ENCODE data around the gene KCNK5. TPM values are rescaled to one million over a fixed set of nuclear protein-coding genes. Genes with fewer than 3 reads are reported as not detected.
A peak's percentile ranks its signal among the peaks of the same experiment; 100 is the strongest.

Gene KCNK5
- total and polyA plus RNA-seq, 2 of the 8 experiments (the other 6 are each of a cell fraction or from before 2014, with no cell fraction given), result 20.9 to 44.3 TPM

DNA sequence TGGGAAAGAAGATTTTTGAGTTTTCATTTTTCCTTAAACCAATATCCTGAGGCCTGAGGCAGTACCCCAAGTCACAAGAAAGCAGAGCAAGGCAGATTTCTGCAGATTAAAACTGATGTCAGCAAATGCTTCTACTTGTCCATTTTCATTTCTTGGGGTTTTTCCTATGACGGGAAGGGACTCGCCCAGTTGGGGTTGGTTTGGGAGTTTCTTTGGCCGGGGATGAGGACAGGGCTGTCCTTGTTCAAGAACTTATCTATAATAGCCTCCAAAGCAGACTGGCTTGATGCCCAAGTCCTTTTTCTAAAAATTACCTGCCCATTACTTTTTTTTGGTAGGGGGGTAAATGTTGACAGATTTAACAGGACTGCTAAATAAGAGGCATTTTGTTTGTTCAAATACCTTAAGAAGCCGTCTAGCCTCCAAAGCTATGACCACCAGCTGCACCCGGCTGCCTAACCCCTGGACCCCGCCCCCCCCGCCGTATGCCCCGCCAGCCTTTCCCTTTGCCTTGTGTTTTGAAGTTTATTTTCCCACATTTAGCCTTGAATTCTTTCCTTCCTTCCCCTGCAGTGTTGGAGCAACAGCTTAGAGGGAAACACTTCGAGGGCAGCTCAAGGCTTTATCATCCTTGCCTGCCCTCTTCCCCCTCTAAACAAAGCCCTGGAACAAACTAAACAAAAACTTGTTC is 2.5 kb downstream of the KCNK5 start:
- no peak overlapping the region for H3K18ac ChIP-seq (ENCODE audit: extremely low read depth, low read length)
- peak overlapping the region; percentile 63 to 88 (median 76); a peak in 6 of 8 replicates for H3K4me3 ChIP-seq (ENCODE audit: extremely low read depth in 1 of 4, insufficient read depth in 2 of 4, low read depth in 3 of 4, low read length in 4 of 4)
- H3K9me3 ChIP-seq (ENCODE audit: insufficient read depth in 2 of 2, low read depth in 1 of 2, low read length in 1 of 2), result no peaks in the 10 kb centered on the region
- H2AFZ ChIP-seq (ENCODE audit: low read length), result no peak overlapping the region
- no peak overlapping the region for H2BK20ac ChIP-seq (ENCODE audit: low read length)
- WGBS, 2 experiments (ENCODE audit: extremely low coverage in 1 of 2, insufficient coverage in 1 of 2, insufficient read length in 1 of 2, insufficient replicate concordance in 2 of 2, low coverage in 1 of 2, low lambda C conversion rate in 2 of 2, missing lambda C conversion rate in 1 of 2), result 74% methylated on average over 6 of the region's 10 CpGs; no CpG with 5 or more reads in 1 of the 2 experiments
- H4K20me1 ChIP-seq (replicated peaks in 1 of 2; ENCODE audit: control insufficient read depth in 1 of 2, insufficient read depth in 2 of 2, low read length in 2 of 2), result peaks cover 27 to 41% of the 10 kb centered on the region in 2 experiments
- no peak overlapping the region for H2BK120ac ChIP-seq (replicated peaks; ENCODE audit: low read depth, low read length)
- peaks cover 24 to 51% (median 31%) of the 10 kb centered on the region in 4 experiments for H3K4me1 ChIP-seq (replicated peaks in 1 of 4; ENCODE audit: control insufficient read depth in 3 of 4, insufficient read depth in 4 of 4, low read length in 3 of 4)
- no peak overlapping the region for H3K4ac ChIP-seq (replicated peaks; ENCODE audit: insufficient read length, low read depth, low read length)
- no peak overlapping the region for H3K27ac ChIP-seq (ENCODE audit: low read depth, low read length)
- H3K9ac ChIP-seq (replicated peaks in 1 of 4; ENCODE audit: extremely low read depth in 1 of 4, low read depth in 3 of 4, low read length in 3 of 4), result no peak overlapping the region
- H2AK5ac ChIP-seq (ENCODE audit: low read depth, low read length), result no peak overlapping the region
- H2BK12ac ChIP-seq (ENCODE audit: low read depth, low read length), result no peak overlapping the region
- peaks cover 19% of the 10 kb centered on the region for H3K23me2 ChIP-seq (ENCODE audit: low read depth, low read length)
- no peak overlapping the region for H3K14ac ChIP-seq (ENCODE audit: insufficient read length)
- no peak for FAIRE-seq
- peaks cover 11% of the 10 kb centered on the region for H3K79me1 ChIP-seq (ENCODE audit: low read depth, low read length)
- H3K27me3 ChIP-seq (replicated peaks in 1 of 4; ENCODE audit: control insufficient read depth in 3 of 4, extremely low read depth in 1 of 4, insufficient read depth in 3 of 4, low read length in 3 of 4), result no peaks in the 10 kb centered on the region; a peak in 1 of 7 replicates
- H4K91ac ChIP-seq (replicated peaks; ENCODE audit: insufficient read length, low read length), result no peak overlapping the region
- H3K4me2 ChIP-seq (ENCODE audit: insufficient read depth in 1 of 2, low read depth in 2 of 2, low read length in 2 of 2), result peak overlapping the region; percentile 83 to 89
- no peak overlapping the region for H3K23ac ChIP-seq (ENCODE audit: insufficient read length)
- no peak overlapping the region for H2BK5ac ChIP-seq (ENCODE audit: low read depth, low read length)
- TF ChIP-seq, protein P1, sequence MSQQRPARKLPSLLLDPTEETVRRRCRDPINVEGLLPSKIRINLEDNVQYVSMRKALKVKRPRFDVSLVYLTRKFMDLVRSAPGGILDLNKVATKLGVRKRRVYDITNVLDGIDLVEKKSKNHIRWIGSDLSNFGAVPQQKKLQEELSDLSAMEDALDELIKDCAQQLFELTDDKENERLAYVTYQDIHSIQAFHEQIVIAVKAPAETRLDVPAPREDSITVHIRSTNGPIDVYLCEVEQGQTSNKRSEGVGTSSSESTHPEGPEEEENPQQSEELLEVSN (IDR thresholded peaks at IDR 0.05), result no peak
- TF ChIP-seq BRCA1 (IDR thresholded peaks at IDR 0.05; ENCODE audit: low read depth, low read length), result no peak
- TF ChIP-seq FOSL1 (IDR thresholded peaks at IDR 0.05; ENCODE audit: insufficient read depth, low read depth, low read length), result no peak
- TF ChIP-seq TAF7 (optimal IDR thresholded peaks at IDR 0.05; ENCODE audit: borderline replicate concordance, low read depth, low read length), result no peak
- TF ChIP-seq BACH1 (IDR thresholded peaks at IDR 0.05; ENCODE audit: low read length), result no peak
- no peak for TF ChIP-seq NRF1 (IDR thresholded peaks at IDR 0.05; ENCODE audit: low read depth, low read length)
- POLR2A ChIA-PET (ENCODE audit: partially characterized antibody), result interaction anchor here (1.3 to 7.8 kb wide), 3 partner anchors 8 to 22 kb away, joined by 3 to 66 read pairs (median 9); no protein-coding TSS in a partner anchor
- no peak overlapping the region for H4K5ac ChIP-seq (ENCODE audit: insufficient read length, low read depth, low read length)
- H4K8ac ChIP-seq (ENCODE audit: extremely low read depth, insufficient read depth, low read length), result no peak overlapping the region
- CTCF ChIA-PET (ENCODE audit: partially characterized antibody), result interaction anchor here (0.7 to 72.8 kb wide), 6 partner anchors 26 to 69 kb away, joined by 3 to 1738 read pairs (median 7); partner anchors contain the start of gene KCNK17
- no peak for DNase-seq (ENCODE audit: low read depth in 1 of 2, low spot score in 2 of 2)
- peaks cover 34 to 71% of the 10 kb centered on the region in 2 experiments for H3K79me2 ChIP-seq (ENCODE audit: control insufficient read depth in 1 of 2, insufficient read depth in 2 of 2, low read length in 2 of 2)
- no peak overlapping the region for H3K56ac ChIP-seq (replicated peaks; ENCODE audit: insufficient read length, low read depth, low read length)
- H3K36me3 ChIP-seq (ENCODE audit: control insufficient read depth in 2 of 4, insufficient read depth in 4 of 4, low read length in 3 of 4), result no peaks in the 10 kb centered on the region; a peak in 4 of 8 replicates
- H2BK15ac ChIP-seq (ENCODE audit: low read length), result no peak overlapping the region
